ENCODE data around the gene LARP4.

Gene LARP4

DNA sequence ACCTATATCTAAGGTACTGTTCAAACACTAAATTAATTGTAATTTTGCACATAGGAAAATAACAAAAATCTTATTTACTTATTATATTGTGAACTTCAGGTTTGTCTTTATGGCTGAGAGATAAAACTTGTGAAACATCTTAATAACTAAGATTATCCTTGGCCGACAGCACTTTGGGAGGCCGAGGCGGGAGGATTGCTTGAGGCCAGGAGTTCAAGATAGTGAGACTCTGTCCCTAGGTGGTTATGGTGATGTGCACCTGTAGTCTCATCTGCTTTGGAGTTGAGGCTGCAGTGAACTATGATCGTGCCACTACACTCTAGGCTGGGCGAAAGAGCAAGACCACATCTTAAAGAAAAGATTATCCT lies 126.7 kb downstream of the LARP4 start:
- ATAC-seq = no peak

DNA sequence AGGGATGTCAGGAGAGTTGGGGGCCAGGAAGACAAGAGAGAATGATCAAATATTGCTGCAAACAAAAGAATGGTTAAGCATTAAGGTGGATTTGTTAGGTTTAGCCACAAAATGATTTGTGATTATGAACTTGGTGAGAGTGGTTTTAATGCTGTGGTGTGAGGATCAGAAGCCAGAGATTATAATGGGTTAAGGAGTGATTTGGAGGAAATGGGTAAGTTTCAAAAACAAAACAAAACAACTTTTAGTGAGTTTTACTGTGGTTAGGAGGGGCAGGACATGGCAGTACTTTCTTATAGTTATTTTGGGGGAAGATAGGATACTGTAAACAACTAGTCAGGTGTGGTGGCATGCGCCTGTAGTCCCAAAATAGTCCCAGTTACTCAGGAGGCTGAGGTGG lies 128.1 kb downstream of the LARP4 start:
- ATAC-seq = no peak

More for the DNA sequence above, 126.7 kb downstream of the LARP4 start:
- no peak for DNase-seq

DNA sequence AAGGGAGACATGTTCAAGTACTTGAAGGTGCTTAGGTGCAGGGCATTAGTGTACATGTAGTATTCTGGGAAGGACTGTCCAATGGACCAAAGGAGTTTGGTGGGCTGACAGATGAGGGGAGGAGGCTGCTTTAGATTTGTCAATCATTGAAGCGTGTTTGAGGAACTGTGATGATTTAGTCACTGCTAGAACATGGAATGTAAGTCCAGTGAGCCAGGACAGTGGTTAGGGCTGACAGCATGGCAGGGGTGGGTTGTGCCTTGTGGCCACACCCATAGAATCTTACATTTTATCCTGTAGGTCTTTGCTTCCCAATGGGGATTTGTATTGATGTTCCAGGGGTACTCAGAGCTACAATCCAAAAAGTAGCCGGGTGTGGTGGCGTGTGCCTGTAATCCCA lies 128.7 kb downstream of the LARP4 start:
- ATAC-seq = no peak

More for the DNA sequence above, 128.1 kb downstream of the LARP4 start:
- DNase-seq = no peak

More for the DNA sequence above, 128.7 kb downstream of the LARP4 start:
- no peak for DNase-seq

Measured in stimulated activated naive CD8-positive, alpha-beta T cell treated with anti-CD3 and anti-CD28 coated beads, Interleukin-15, Interleukin-2, amounts not matched to agents 100 U/mL and 50 U/mL, for 24 hours (primary cell).